Duodenal mucosa (tissue), 2 donors: ENCODE measurements around the gene MRGPRF.

Experiments
- H3K27ac ChIP-seq: one replicate; pipeline ENCODE4 v1.7.0; 2013; ENCODE audit warnings: low read depth, low read length
- H3K27me3 ChIP-seq, 2 donors: one replicate each; pipeline ENCODE4 v1.7.0; 2013; ENCODE audit warnings: low read length in 2 of 2, control low read depth in 1 of 2; ENCODE audit not compliant: insufficient read depth in 2 of 2, control insufficient read depth in 1 of 2
- H3K36me3 ChIP-seq, 2 donors: one replicate each; pipeline ENCODE4 v1.7.0; 2013; ENCODE audit warnings: low read length in 2 of 2, control low read depth in 1 of 2; ENCODE audit not compliant: insufficient read depth in 2 of 2, control insufficient read depth in 1 of 2
- H3K4me1 ChIP-seq, 2 donors: one replicate each; pipeline ENCODE4 v1.7.0; 2013; ENCODE audit warnings: low read length in 2 of 2, control low read depth in 1 of 2; ENCODE audit not compliant: insufficient read depth in 2 of 2, control insufficient read depth in 1 of 2
- H3K4me3 ChIP-seq, 2 donors: one replicate each; pipeline ENCODE4 v1.7.0; 2013; ENCODE audit warnings: low read length in 2 of 2, low read depth in 1 of 2
- H3K9ac ChIP-seq, 2 donors: one replicate each; pipeline ENCODE4 v1.7.0; 2013; ENCODE audit warnings: low read length in 2 of 2, low read depth in 1 of 2
- H3K9me3 ChIP-seq, 2 donors: one replicate each; pipeline ENCODE4 v1.7.0; 2013; ENCODE audit warnings: low read length in 2 of 2, control low read depth in 1 of 2; ENCODE audit not compliant: control insufficient read depth in 1 of 2

Gene MRGPRF

GRCh38 chr11:69037074-69037473 is 24.0 kb upstream of the MRGPRF start:
- Histone ChIP-seq H3K4me1 (no peaks in the 10 kb centered on the region), H3K36me3 (no peaks in the 10 kb centered on the region), H3K9me3 (no peaks in the 10 kb centered on the region), H3K9ac (no peak overlapping the region), H3K27ac (no peak overlapping the region), H3K4me3 (no peak overlapping the region), H3K27me3 (peaks cover 0 to 2% of the 10 kb centered on the region in 2 donors)

- Histone ChIP-seq H3K27me3 (peaks cover 0 to 3% of the 10 kb centered on the region in 2 donors), H3K36me3 (no peaks in the 10 kb centered on the region), H3K27ac (no peak overlapping the region), H3K4me3 (no peak overlapping the region), H3K4me1 (no peaks in the 10 kb centered on the region), H3K9me3 (no peaks in the 10 kb centered on the region), H3K9ac (no peak overlapping the region)
These were observed 22.9 kb upstream of the MRGPRF start for GRCh38 chr11:69035946-69036340.

GRCh38 chr11:69035150-69035945 is 22.3 kb upstream of the MRGPRF start:
- Histone ChIP-seq H3K9me3 (no peaks in the 10 kb centered on the region), H3K9ac (no peak overlapping the region), H3K27me3 (peaks cover 0 to 3% of the 10 kb centered on the region in 2 donors), H3K4me3 (no peak overlapping the region), H3K36me3 (no peaks in the 10 kb centered on the region), H3K4me1 (no peaks in the 10 kb centered on the region), H3K27ac (no peak overlapping the region)

GRCh38 chr11:69034123-69034867 is 21.2 kb upstream of the MRGPRF start:
- H3K9me3 ChIP-seq = no peaks in the 10 kb centered on the region
- H3K27ac ChIP-seq = no peak overlapping the region
- H3K36me3 ChIP-seq = no peaks in the 10 kb centered on the region
- H3K4me1 ChIP-seq = no peaks in the 10 kb centered on the region
- peaks cover 0 to 3% of the 10 kb centered on the region in 2 donors for H3K27me3 ChIP-seq
- no peak overlapping the region for H3K4me3 ChIP-seq
- H3K9ac ChIP-seq = no peak overlapping the region

- Histone ChIP-seq H3K9ac (no peak overlapping the region), H3K4me3 (no peak overlapping the region), H3K9me3 (no peaks in the 10 kb centered on the region), H3K36me3 (no peaks in the 10 kb centered on the region), H3K27ac (no peak overlapping the region), H3K27me3 (peaks cover 0 to 3% of the 10 kb centered on the region in 2 donors), H3K4me1 (no peaks in the 10 kb centered on the region)
These were observed 20.4 kb upstream of the MRGPRF start for GRCh38 chr11:69033431-69033830.

- Histone ChIP-seq H3K36me3 (no peaks in the 10 kb centered on the region), H3K4me1 (no peaks in the 10 kb centered on the region), H3K9ac (no peak overlapping the region), H3K9me3 (no peaks in the 10 kb centered on the region), H3K4me3 (no peak overlapping the region), H3K27me3 (peaks cover 0 to 3% of the 10 kb centered on the region in 2 donors), H3K27ac (no peak overlapping the region)
These were observed 19.8 kb upstream of the MRGPRF start for GRCh38 chr11:69032833-69033232.

GRCh38 chr11:69030301-69030700 is 17.3 kb upstream of the MRGPRF start:
- no peak overlapping the region for H3K27ac ChIP-seq
- H3K9ac ChIP-seq = no peak overlapping the region
- H3K4me3 ChIP-seq = no peak overlapping the region
- no peaks in the 10 kb centered on the region for H3K36me3 ChIP-seq
- H3K4me1 ChIP-seq = no peaks in the 10 kb centered on the region
- H3K9me3 ChIP-seq = no peaks in the 10 kb centered on the region
- peaks cover 0 to 3% of the 10 kb centered on the region in 2 donors for H3K27me3 ChIP-seq

- Histone ChIP-seq H3K4me3 (no peak overlapping the region), H3K4me1 (no peaks in the 10 kb centered on the region), H3K27ac (no peak overlapping the region), H3K9ac (no peak overlapping the region), H3K27me3 (peaks cover 0 to 3% of the 10 kb centered on the region in 2 donors), H3K36me3 (no peaks in the 10 kb centered on the region), H3K9me3 (no peaks in the 10 kb centered on the region)
These were observed 14.8 kb upstream of the MRGPRF start for GRCh38 chr11:69027704-69028372.

- H3K27me3 ChIP-seq = no peaks in the 10 kb centered on the region
- no peaks in the 10 kb centered on the region for H3K36me3 ChIP-seq
- H3K9me3 ChIP-seq = no peaks in the 10 kb centered on the region
- H3K27ac ChIP-seq = no peak overlapping the region
- no peak overlapping the region for H3K4me3 ChIP-seq
- H3K9ac ChIP-seq = no peak overlapping the region
- no peaks in the 10 kb centered on the region for H3K4me1 ChIP-seq
These were observed 11.5 kb upstream of the MRGPRF start for GRCh38 chr11:69024509-69024908.

GRCh38 chr11:69022260-69022659 is 9.2 kb upstream of the MRGPRF start:
- Histone ChIP-seq H3K4me3 (no peak overlapping the region), H3K36me3 (no peaks in the 10 kb centered on the region), H3K4me1 (no peaks in the 10 kb centered on the region), H3K27ac (no peak overlapping the region), H3K27me3 (no peaks in the 10 kb centered on the region), H3K9me3 (no peaks in the 10 kb centered on the region), H3K9ac (no peak overlapping the region)
